Fibroblast of lung (primary cell): ENCODE data around the gene COPS6. TPM values are rescaled to one million over a fixed set of nuclear protein-coding genes. Genes with fewer than 3 reads are reported as not detected.
"Not testable (repeated sequence)": the region's sequence is repeated elsewhere in the genome, so short reads cannot be mapped to it uniquely, and the experiment has no call there.

ENCODE experiments used
- DNase-seq, 2 donors: peaks; one replicate each; pipeline versions ENCODE4 v3.0.0 to v3.0.0-alpha.2; 2010; ENCODE audit warnings: low read depth in 2 of 2
- H2AFZ ChIP-seq: 2 replicates; pipeline ENCODE4 v1.5.1; 2012; ENCODE audit warnings: low read length, control low read depth, inconsistent platforms
- H3K27ac ChIP-seq: 2 replicates; pipeline ENCODE4 v1.5.1; 2011; ENCODE audit warnings: low read length, control low read depth; ENCODE audit not compliant: insufficient read depth
- H3K27me3 ChIP-seq: 2 replicates; pipeline ENCODE4 v1.5.1; 2011; ENCODE audit warnings: mild to moderate bottlenecking, low read length; ENCODE audit not compliant: control insufficient read depth, insufficient read depth
- H3K36me3 ChIP-seq: 2 replicates; pipeline ENCODE4 v1.5.1; 2011; ENCODE audit warnings: low read length; ENCODE audit not compliant: control insufficient read depth, insufficient read depth
- H3K4me1 ChIP-seq: 2 replicates; pipeline ENCODE4 v1.5.1; 2011; ENCODE audit warnings: low read length; ENCODE audit not compliant: control insufficient read depth, insufficient read depth; ENCODE audit errors: extremely low read depth
- H3K4me2 ChIP-seq: 2 replicates; pipeline ENCODE4 v1.5.1; 2011; ENCODE audit warnings: low read length, control low read depth; ENCODE audit not compliant: insufficient read depth; ENCODE audit errors: extremely low read depth
- H3K4me3 ChIP-seq, 4 experiments: fragments of 200-600 bp in 1 of 4; sonication (generic) in 1 of 4; replicated peaks in 1 of 4; 2 replicates each; pipeline ENCODE4 v1.5.1; 2011 to 2016; ENCODE audit warnings: low read length in 4 of 4, low read depth in 3 of 4, mild to moderate bottlenecking in 3 of 4, control low read depth in 2 of 4, inconsistent platforms in 1 of 4, mixed read lengths in 1 of 4; ENCODE audit not compliant: insufficient read depth in 1 of 4; ENCODE audit errors: control extremely low read depth in 1 of 4
- H3K79me2 ChIP-seq: 2 replicates; pipeline ENCODE4 v1.5.1; 2012; ENCODE audit warnings: mild to moderate bottlenecking, low read length, inconsistent platforms; ENCODE audit not compliant: control insufficient read depth, insufficient read depth
- H3K9ac ChIP-seq: 2 replicates; pipeline ENCODE4 v1.5.1; 2011; ENCODE audit warnings: mild to moderate bottlenecking, low read length, control low read depth; ENCODE audit not compliant: insufficient read depth
- H3K9me3 ChIP-seq: 2 replicates; pipeline ENCODE4 v1.5.1; 2012; ENCODE audit warnings: low read depth, low read length; ENCODE audit not compliant: control insufficient read depth, insufficient read depth
- H4K20me1 ChIP-seq: 2 replicates; pipeline ENCODE4 v1.5.1; 2011; ENCODE audit warnings: low read length; ENCODE audit not compliant: control insufficient read depth, insufficient read depth; ENCODE audit errors: extremely low read depth
- EZH2 ChIP-seq: IDR thresholded peaks from 2 replicates; pipeline ENCODE4 v1.5.1; 2012; ENCODE audit warnings: low read length, control low read depth, mild to moderate bottlenecking; ENCODE audit errors: missing control alignments
- polyA plus RNA-seq, 2 donors: library from polyadenylated mRNA; depleted of rRNA in 1 of 2; stranded (reverse) in 1 of 2; unstranded in 1 of 2; fragments of >200 nt; gene quantifications; 2 replicates each; pipeline ENCODE4 v1.2.1, GENCODE V29; 2011 to 2012; ENCODE audit warnings: missing spikeins in 1 of 2
- total RNA-seq: library from RNA; depleted of rRNA; stranded (reverse); fragments of >200 nt; gene quantifications from 2 replicates; pipeline ENCODE4 v1.2.1, GENCODE V29; 2014
- TF ChIP-seq, protein P1 (sequence below), 2 donors: IDR thresholded peaks in 1 of 2; conservative IDR thresholded peaks in 1 of 2; 1 replicate in 1 of 2; 2 replicates in 1 of 2; pipeline ENCODE4 v1.5.1; 2011 to 2012; ENCODE audit warnings: low read length in 2 of 2, control low read depth in 1 of 2, inconsistent platforms in 1 of 2, low read depth in 1 of 2, mild to moderate bottlenecking in 1 of 2

Gene COPS6
- total and polyA plus RNA-seq, 2 donors (not counting 1 experiment from before 2014, with no cell fraction given) = 71.0 to 188 TPM

DNA sequence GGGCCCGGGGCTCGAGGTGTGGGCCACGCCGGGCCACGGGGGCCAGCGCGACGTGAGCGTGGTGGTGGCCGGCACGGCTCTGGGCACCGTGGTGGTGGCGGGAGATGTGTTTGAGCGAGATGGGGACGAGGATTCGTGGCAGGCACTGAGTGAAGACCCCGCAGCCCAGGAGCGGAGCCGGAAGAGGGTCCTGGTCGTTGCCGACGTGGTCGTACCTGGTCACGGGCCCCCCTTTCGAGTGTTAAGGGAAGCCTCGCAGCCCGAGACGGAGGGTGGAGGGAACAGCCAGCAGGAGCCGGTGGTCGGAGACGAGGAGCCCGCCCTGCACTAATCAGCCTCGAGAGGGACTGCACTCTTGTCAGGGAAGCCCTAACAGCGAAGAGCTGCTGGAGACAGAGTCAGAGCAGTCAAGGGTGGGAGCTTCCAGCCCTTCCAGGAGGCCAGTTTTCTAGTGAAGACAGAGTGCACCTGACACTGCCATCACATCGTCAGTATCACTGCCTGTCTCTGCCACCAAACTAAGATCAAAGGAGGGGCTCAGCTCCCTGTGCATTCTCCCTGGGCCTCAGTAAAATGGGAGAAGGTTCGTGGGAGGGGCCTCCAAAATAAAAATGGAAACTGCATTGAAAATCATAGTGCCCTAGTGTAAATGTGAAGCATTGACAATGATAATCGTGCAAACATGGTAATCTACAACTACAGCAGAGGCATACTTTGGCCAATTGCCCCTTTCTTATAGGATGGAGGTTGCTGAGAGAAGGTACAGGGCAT lies 39.3 kb downstream of the COPS6 start:
- peak overlapping the region; percentile 43 to 95 (median 78) for H3K4me3 ChIP-seq
- peak overlapping the region; percentile 86 for H3K4me2 ChIP-seq
- peaks cover 3% of the 10 kb centered on the region for H3K36me3 ChIP-seq
- peak overlapping the region; percentile 92 for H3K9ac ChIP-seq
- H3K9me3 ChIP-seq = no peaks in the 10 kb centered on the region
- peak overlapping the region; percentile 86 for H2AFZ ChIP-seq
- H3K4me1 ChIP-seq = peaks cover 3% of the 10 kb centered on the region
- DNase-seq = no peak
- H3K79me2 ChIP-seq = no peaks in the 10 kb centered on the region
- no peaks in the 10 kb centered on the region for H3K27me3 ChIP-seq
- TF ChIP-seq EZH2 = no peak
- TF ChIP-seq, protein P1, sequence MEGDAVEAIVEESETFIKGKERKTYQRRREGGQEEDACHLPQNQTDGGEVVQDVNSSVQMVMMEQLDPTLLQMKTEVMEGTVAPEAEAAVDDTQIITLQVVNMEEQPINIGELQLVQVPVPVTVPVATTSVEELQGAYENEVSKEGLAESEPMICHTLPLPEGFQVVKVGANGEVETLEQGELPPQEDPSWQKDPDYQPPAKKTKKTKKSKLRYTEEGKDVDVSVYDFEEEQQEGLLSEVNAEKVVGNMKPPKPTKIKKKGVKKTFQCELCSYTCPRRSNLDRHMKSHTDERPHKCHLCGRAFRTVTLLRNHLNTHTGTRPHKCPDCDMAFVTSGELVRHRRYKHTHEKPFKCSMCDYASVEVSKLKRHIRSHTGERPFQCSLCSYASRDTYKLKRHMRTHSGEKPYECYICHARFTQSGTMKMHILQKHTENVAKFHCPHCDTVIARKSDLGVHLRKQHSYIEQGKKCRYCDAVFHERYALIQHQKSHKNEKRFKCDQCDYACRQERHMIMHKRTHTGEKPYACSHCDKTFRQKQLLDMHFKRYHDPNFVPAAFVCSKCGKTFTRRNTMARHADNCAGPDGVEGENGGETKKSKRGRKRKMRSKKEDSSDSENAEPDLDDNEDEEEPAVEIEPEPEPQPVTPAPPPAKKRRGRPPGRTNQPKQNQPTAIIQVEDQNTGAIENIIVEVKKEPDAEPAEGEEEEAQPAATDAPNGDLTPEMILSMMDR (conservative IDR thresholded peaks at IDR 0.05 in 1 of 2, IDR thresholded peaks at IDR 0.05 in 1 of 2; ENCODE audit: low read depth in 1 of 2, low read length in 2 of 2) = no peak
- H4K20me1 ChIP-seq = no peaks in the 10 kb centered on the region
- peak overlapping the region; percentile 95 for H3K27ac ChIP-seq

DNA sequence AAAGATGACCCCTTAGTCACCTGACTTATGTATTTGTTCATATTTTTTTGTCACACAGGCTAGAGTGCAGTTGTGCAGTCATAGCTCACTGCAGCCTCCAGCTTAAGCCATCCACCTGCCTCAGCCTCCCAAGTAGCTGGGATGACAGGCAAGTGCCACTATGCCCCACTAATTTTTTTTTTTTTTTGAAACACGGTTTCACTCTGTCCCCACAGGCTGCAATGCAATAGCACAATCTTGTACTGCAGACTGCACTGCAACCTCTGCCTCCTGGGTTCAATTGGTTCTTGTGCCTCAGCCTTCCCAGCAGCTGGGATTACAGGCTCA lies 39.8 kb downstream of the COPS6 start:
- no peak for TF ChIP-seq EZH2
- TF ChIP-seq, protein P1 (conservative IDR thresholded peaks at IDR 0.05 in 1 of 2, IDR thresholded peaks at IDR 0.05 in 1 of 2; ENCODE audit: low read depth in 1 of 2, low read length in 2 of 2) = no peak
- Histone ChIP-seq H3K9ac (no peak overlapping the region), H3K27me3 (no peaks in the 10 kb centered on the region), H3K79me2 (no peaks in the 10 kb centered on the region), H3K9me3 (no peaks in the 10 kb centered on the region), H4K20me1 (no peaks in the 10 kb centered on the region), H3K4me1 (peaks cover 3% of the 10 kb centered on the region), H3K4me3 (no peak overlapping the region), H3K4me2 (no peak overlapping the region), H3K36me3 (peaks cover 3% of the 10 kb centered on the region), H2AFZ (no peak overlapping the region), H3K27ac (no peak overlapping the region)
- no peak for DNase-seq

DNA sequence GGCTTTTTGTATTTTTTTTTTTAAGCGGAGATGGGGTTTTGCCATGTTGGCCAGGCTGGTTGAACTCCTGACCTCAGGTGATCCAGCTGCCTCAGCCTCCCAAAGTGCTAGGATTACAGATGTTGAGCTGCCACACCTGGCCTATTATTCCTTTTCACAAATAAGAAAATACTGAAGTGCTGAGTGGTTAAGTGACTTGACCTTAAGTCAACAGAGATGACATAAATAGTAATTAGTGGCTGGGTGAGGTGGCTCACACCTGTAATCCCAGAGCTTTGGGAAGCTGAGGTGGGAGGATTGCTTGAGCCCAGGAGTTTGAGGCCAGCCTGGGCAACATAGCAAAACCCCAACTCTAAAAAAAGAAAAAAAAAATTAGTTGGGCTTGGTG lies 41.4 kb downstream of the COPS6 start:
- not testable (repeated sequence) for H2AFZ ChIP-seq, H3K79me2 ChIP-seq, H3K4me1 ChIP-seq, H3K27ac ChIP-seq, H3K4me3 ChIP-seq, H3K27me3 ChIP-seq, H3K4me2 ChIP-seq, H3K36me3 ChIP-seq, H4K20me1 ChIP-seq, H3K9me3 ChIP-seq, H3K9ac ChIP-seq, DNase-seq
